Immature natural killer cell (primary cell): ENCODE measurements around the gene SNRPB. TPM values are rescaled to one million over a fixed set of nuclear protein-coding genes. Genes with fewer than 3 reads are reported as not detected.

Experiments used
- DNase-seq, 3 donors: peaks; one replicate each; pipeline ENCODE4 v3.0.0; 2022; ENCODE audit warnings: mixed read lengths in 1 of 3
- H3K27ac Mint-ChIP-seq, 6 donors: one replicate each; pipeline ENCODE4 v1.8.0; 2020; ENCODE audit warnings: mixed read lengths in 6 of 6, mild to moderate bottlenecking in 5 of 6, inconsistent platforms in 4 of 6, moderate library complexity in 3 of 6
- H3K27me3 Mint-ChIP-seq, 3 donors: one replicate each; pipeline ENCODE4 v1.8.0; 2020 to 2021; ENCODE audit warnings: low read depth in 3 of 3, mild to moderate bottlenecking in 3 of 3, mixed read lengths in 3 of 3, moderate library complexity in 3 of 3, inconsistent platforms in 1 of 3
- H3K36me3 Mint-ChIP-seq, 3 donors: one replicate each; pipeline ENCODE4 v1.8.0; 2020; ENCODE audit warnings: mixed read lengths in 3 of 3, inconsistent platforms in 2 of 3, mild to moderate bottlenecking in 2 of 3
- H3K4me1 Mint-ChIP-seq, 2 donors: one replicate each; pipeline ENCODE4 v1.8.0; 2020; ENCODE audit warnings: inconsistent platforms in 2 of 2, mild to moderate bottlenecking in 2 of 2, mixed read lengths in 2 of 2, moderate library complexity in 1 of 2
- H3K4me3 Mint-ChIP-seq, 5 donors: one replicate each; pipeline ENCODE4 v1.8.0; 2020; ENCODE audit warnings: mild to moderate bottlenecking in 5 of 5, mixed read lengths in 5 of 5, inconsistent platforms in 3 of 5, moderate library complexity in 3 of 5
- H3K9me3 Mint-ChIP-seq, 6 donors: one replicate each; pipeline ENCODE4 v1.8.0; 2020; ENCODE audit warnings: mild to moderate bottlenecking in 6 of 6, mixed read lengths in 6 of 6, inconsistent platforms in 4 of 6, moderate library complexity in 3 of 6
- polyA plus RNA-seq, 3 donors: library from polyadenylated mRNA; unstranded; fragments of 300-500 nt; fragmentation: Illumina TruSeq; gene quantifications; one replicate each; pipeline ENCODE4 v1.2.3, GENCODE V29; 2021

Gene SNRPB
- polyA plus RNA-seq, 3 donors from 2014 or later: 351 to 390 (median 365) TPM

DNA sequence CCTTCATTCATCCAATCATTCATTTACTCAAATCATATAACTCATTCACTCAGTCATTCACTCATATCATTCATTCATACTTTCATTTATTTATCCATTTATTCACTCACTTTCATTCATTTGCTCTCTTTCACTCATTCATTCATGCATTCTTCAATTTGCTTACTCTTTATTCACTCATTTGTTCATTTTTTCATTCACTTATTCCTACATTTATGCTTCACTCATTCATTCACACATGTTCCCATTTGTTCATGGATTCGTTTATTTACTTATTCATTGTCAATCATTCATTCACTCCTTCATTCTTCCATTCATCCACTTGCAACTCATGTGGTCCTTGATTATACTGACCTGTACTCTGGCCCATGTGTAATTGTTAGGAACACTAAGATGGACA is 39.4 kb downstream of the SNRPB start:
- Mint-ChIP-seq H3K4me3 (no peak overlapping the region), H3K9me3 (no peaks in the 10 kb centered on the region), H3K27ac (no peak overlapping the region), H3K36me3 (no peaks in the 10 kb centered on the region), H3K27me3 (peaks cover 6 to 10% (median 8%) of the 10 kb centered on the region in 3 donors), H3K4me1 (no peaks in the 10 kb centered on the region)
- no peak for DNase-seq

DNA sequence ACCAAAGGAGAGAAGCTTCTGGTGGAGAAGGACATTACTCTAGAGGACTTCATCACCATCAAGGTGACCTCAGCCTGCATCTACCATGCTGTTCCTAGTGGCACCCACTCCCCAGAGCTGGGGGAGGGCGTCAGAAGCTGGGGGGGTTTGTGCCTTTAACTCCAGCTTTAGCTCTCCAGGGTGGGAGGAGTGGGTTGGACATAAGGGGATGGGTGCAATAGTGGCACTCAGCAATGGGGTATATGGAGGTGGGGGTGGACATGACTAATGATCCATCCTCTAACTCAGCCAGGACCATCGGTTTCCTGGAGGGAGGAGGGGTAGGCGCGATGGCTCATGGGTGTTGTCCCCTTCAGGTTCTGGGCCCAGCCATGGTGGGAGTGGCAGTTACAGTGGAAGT is 40.1 kb downstream of the SNRPB start:
- no peak for DNase-seq
- H3K27me3 Mint-ChIP-seq: peaks cover 6 to 10% (median 8%) of the 10 kb centered on the region in 3 donors
- no peaks in the 10 kb centered on the region for H3K4me1 Mint-ChIP-seq
- no peak overlapping the region for H3K4me3 Mint-ChIP-seq
- H3K9me3 Mint-ChIP-seq: no peaks in the 10 kb centered on the region
- H3K27ac Mint-ChIP-seq: no peak overlapping the region
- no peaks in the 10 kb centered on the region for H3K36me3 Mint-ChIP-seq

DNA sequence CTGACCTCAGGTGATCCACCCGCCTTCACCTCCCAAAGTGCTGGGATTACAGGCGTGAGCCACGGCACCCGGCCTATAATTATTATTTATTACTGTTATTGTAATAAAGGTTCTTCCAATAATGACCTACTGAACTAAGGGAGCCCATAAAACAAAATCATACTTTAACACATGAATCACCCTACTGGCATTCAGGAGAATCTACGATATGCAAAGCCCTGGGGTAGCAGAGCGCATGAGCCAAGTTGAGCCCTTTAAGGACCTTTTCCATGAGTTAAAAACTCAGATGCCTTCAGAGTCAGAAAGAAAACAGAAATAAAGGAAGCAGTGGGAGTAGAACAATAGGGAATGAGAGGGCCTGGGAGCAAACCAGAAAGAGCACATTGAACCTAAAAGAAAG is 41.5 kb downstream of the SNRPB start:
- Mint-ChIP-seq H3K4me1 (no peaks in the 10 kb centered on the region), H3K9me3 (no peaks in the 10 kb centered on the region), H3K27ac (no peak overlapping the region), H3K27me3 (peaks cover 8% of the 10 kb centered on the region in 3 donors), H3K36me3 (no peaks in the 10 kb centered on the region), H3K4me3 (no peak overlapping the region)
- DNase-seq: no peak

DNA sequence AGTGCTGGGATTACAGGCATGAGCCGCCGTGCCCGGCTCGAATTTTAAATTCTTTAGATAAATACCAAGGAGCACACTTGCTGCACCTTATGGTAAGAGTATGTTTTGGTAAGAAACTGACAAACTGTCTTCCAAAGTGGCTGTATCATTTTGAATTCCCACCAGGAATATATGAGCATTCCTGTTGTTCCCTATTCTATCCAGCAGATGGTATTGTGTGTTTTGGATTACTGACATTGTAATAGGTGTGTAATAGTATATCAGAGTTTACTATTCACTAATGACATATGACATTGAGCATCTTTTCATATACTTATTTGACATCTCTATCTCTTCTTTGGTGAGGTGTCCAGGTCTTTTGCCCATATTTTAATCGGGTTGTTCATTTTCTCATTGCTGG is 49.3 kb downstream of the SNRPB start:
- Mint-ChIP-seq H3K27me3 (peaks cover 6 to 7% (median 6%) of the 10 kb centered on the region in 3 donors), H3K9me3 (no peaks in the 10 kb centered on the region), H3K4me3 (no peak overlapping the region), H3K4me1 (no peaks in the 10 kb centered on the region), H3K27ac (no peak overlapping the region), H3K36me3 (peaks cover 0 to 4% (median 0%) of the 10 kb centered on the region in 3 donors)
- no peak for DNase-seq

DNA sequence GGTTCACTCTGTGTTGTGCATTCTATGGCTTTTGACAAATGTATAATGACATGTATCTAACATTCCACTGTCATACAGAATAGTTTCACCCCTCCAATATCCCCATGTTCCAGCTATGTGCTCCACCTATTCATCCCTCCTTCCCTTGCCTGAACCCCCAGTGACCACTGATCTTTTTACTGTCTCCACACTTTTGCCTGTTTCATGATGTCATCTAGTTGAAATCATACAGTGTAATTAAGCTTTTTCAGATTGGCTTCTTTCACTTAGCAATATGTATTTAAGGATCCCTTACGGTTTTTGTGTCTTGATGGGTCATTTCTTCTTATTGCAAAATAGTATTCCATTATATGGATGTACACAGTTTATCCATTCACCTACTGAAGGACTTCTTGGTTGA is 50.1 kb downstream of the SNRPB start:
- no peak overlapping the region for H3K4me3 Mint-ChIP-seq
- H3K9me3 Mint-ChIP-seq: no peaks in the 10 kb centered on the region
- H3K27me3 Mint-ChIP-seq: peaks cover 6 to 8% (median 7%) of the 10 kb centered on the region in 3 donors
- DNase-seq: no peak
- H3K36me3 Mint-ChIP-seq: peaks cover 0 to 4% (median 0%) of the 10 kb centered on the region in 3 donors
- no peaks in the 10 kb centered on the region for H3K4me1 Mint-ChIP-seq
- H3K27ac Mint-ChIP-seq: no peak overlapping the region

DNA sequence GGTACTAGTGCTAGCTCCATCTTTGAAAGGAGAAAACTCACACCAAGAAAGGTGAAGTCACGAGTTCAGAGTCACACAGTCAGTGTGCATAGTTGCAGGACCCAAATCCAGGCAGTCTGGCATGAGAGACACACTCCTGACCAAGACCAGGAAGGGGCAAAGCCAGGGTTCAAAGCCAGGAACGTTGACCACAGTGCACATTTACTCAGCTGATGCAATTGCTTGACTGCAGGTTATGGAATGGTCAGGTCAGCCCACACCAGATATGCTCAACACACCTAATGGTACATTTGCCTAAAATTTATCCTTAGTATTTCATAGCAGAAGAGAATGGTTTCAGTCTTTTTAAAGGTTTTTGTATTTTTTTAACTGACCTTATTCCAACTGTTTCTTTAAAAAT is 52.2 kb downstream of the SNRPB start:
- no peak for DNase-seq
- Mint-ChIP-seq H3K27me3 (peaks cover 4 to 8% (median 6%) of the 10 kb centered on the region in 3 donors), H3K36me3 (peaks cover 0 to 4% (median 0%) of the 10 kb centered on the region in 3 donors), H3K4me3 (no peak overlapping the region), H3K4me1 (no peaks in the 10 kb centered on the region), H3K27ac (no peak overlapping the region), H3K9me3 (no peaks in the 10 kb centered on the region)

DNA sequence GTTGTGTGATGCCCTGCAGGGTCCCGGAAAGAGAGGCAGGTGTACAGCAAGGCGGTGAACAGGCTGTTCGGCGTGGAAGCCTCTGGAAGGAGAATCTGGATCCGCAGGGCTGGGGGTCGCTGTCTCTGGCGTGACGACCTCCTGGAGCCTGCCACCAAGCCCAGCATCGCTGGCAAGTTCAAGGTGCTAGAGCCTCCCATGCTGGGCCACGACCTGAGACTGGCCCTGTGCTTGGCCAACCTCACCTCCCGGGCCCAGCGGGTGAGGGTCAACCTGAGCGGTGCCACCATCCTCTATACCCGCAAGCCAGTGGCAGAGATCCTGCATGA is 53.4 kb downstream of the SNRPB start:
- H3K27ac Mint-ChIP-seq: no peak overlapping the region
- no peak overlapping the region for H3K4me3 Mint-ChIP-seq
- peaks cover 0 to 4% (median 0%) of the 10 kb centered on the region in 3 donors for H3K36me3 Mint-ChIP-seq
- H3K27me3 Mint-ChIP-seq: peaks cover 4 to 11% (median 6%) of the 10 kb centered on the region in 3 donors
- H3K9me3 Mint-ChIP-seq: no peaks in the 10 kb centered on the region
- H3K4me1 Mint-ChIP-seq: no peaks in the 10 kb centered on the region
- no peak for DNase-seq

DNA sequence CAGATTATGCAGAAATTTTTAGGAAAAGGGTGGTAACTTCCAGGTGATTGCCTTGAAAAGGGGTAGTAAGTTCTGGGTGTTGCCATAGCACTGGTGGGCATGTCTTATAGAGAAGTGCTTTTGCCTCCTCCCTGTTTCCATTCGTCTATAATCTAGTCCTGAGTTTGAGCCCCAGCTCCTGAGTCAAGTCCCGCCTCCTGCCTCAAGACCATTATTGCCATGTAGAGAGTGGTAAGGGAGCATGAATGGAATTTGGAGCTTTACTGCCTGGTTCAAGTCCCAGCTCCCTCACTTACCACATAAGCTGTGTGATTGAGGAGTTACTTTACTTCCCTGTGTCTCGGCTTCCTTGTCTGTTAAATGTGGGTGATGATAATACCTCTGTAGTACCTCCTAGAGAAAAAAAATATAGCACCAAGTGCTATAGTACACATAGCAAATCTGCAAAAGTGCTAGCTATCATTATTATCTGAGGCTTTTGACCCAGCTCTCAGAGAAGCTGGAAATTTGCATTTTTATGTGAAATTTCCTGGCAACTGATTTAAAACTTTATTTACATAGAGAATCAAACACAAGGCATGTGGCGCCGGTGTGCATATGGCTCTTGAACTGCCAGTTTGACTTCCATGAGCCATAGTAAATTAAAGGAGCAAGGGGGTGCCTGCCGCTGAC is 53.9 kb downstream of the SNRPB start:
- Mint-ChIP-seq H3K36me3 (peaks cover 0 to 4% (median 0%) of the 10 kb centered on the region in 3 donors), H3K27ac (peak overlapping the region in 1 of 6 donors; percentile 13), H3K4me3 (no peak overlapping the region), H3K27me3 (peaks cover 6 to 11% (median 6%) of the 10 kb centered on the region in 3 donors), H3K4me1 (no peaks in the 10 kb centered on the region), H3K9me3 (no peaks in the 10 kb centered on the region)
- DNase-seq: no peak

Other genes with a start within 250 kb of the SNRPB start
- gene TGM3, start 174.8 kb downstream of the SNRPB start, polyA plus RNA-seq: not detected
- not detected for gene TGM6, start 89.9 kb downstream of the SNRPB start, polyA plus RNA-seq
- gene ZNF343, start 38.1 kb upstream of the SNRPB start, polyA plus RNA-seq: 1 to 10 TPM in 2 of 3 donors, not detected in 1; 2.7 to 5.1 TPM
- gene TMC2, start 65.8 kb upstream of the SNRPB start, polyA plus RNA-seq: under 1 TPM in 1 of 3 donors, not detected in 2; 0.22 TPM
- 10 to 100 TPM; 69.5 to 94.8 (median 71.2) TPM for gene NOP56, start 181.8 kb upstream of the SNRPB start, polyA plus RNA-seq
- 100 to 1,000 TPM; 110 to 185 (median 133) TPM for gene IDH3B, start 193.4 kb upstream of the SNRPB start, polyA plus RNA-seq
- 1 to 10 TPM; 1.3 to 1.8 (median 1.7) TPM for gene EBF4, start 222.0 kb upstream of the SNRPB start, polyA plus RNA-seq